ENCODE results near the gene MEI1.
A peak's percentile ranks its signal among the peaks of the same experiment; 100 is the strongest.

MEI1 gene

GRCh38 chr22:41816871-41817270 is 117.6 kb downstream of the MEI1 start:
- no peak for DNase-seq (ENCODE audit: extremely low read depth in 1 of 2, low read depth in 1 of 2)

- DNase-seq (ENCODE audit: extremely low read depth in 1 of 2, low read depth in 1 of 2), result no peak
These were observed 118.7 kb downstream of the MEI1 start for GRCh38 chr22:41818011-41818410.

GRCh38 chr22:41818596-41818995 is 119.3 kb downstream of the MEI1 start:
- DNase-seq (ENCODE audit: extremely low read depth in 1 of 2, low read depth in 1 of 2), result no peak

DNA sequence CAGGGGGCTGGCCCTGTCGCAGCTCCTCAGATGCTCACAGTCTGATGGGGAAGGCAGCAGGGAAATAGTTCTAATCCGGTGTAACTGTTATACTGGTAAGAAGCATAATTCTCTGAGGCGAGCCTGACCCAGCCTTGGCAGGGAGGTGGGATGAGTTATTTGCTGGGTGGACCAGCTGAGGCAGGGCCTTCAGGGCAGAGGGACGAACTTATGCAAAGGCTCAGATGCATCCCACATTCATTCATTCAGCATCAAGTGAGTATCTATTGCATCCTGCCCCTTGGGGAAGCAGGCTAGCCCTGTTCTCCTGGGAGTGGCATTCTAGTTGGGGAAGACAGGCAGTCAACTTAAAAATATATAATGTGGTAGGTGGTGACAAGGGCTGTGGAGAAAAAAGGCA is 120.0 kb downstream of the MEI1 start:
- DNase-seq (ENCODE audit: extremely low read depth in 1 of 2, low read depth in 1 of 2), result no peak

- DNase-seq (ENCODE audit: extremely low read depth in 1 of 2, low read depth in 1 of 2), result no peak
These were observed 121.1 kb downstream of the MEI1 start for GRCh38 chr22:41820447-41820846.

DNA sequence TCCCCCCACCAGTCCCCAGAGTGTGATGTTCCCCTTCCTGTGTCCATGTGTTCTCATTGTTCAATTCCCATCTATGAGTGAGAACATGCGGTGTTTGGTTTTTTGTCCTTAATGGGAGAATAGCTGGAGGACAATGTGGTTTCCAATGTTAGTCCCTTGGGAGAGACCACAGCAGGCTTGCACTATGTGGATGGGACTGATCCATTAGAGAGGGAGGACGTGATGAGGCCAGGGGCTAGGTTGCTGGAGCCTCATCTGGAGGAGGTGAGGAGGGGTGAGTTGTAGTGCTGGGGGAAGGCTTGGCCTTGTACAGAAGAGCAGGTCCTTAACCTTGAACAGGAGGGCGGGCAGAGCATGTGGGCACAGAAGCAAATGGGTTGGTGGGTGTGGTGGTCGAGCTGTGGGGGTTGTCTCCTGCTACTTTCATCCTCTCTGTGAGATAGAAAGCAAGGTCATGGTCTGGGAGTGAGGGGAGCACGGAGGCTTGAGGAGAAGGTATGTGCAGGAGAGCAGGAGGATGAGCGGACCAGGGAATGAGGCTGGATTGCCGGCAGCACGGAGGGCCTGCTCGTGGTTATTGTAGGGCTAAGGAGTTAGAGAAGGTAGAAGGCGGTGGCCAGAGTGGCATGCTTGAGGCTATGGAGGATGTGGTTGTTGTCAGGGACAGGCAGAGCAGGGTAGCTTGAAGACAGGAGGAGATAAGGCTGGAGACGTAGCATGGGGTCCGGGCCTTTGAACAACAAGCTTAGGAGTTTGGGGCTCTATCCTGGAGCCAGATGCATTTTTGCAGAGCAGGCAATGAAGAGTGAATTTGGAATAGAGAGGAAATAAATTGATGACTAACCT is 122.4 kb downstream of the MEI1 start:
- no peak for DNase-seq (ENCODE audit: extremely low read depth in 1 of 2, low read depth in 1 of 2)

DNA sequence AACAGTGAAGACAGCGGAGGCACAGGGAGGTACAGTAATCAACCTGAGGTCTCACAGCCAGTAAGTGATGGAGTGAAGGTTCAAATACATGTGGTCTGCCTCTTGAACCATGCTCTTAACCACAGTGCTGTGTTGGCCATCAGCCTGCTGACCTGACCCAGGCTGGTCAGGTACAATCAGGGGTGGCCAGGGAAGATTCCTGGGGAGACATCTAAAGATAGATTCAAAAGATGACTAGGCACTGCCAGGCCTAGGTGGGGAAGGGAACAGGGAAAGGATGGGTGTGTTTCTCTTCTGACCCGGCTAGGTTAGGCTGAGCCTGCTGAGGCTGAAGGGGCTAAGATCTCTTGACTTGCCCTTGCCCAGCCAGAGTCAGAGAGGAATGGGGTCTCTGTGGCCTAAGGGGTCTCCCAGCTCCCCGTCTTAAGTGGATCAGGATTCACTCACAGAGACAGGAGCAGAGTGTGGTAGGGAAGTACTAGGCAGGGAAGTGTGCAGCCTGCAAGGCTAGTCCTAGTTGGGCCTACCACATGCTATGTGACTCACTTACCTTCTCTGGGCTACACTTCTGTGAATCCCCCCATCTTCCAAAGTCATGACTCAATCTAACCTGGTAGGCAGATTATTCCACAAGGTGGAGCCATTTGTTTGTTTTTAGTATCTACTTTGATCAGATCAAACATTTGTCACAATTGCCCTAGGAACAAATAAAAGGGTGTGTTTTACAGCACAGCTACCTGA is 123.2 kb downstream of the MEI1 start:
- DNase-seq (ENCODE audit: extremely low read depth in 1 of 2, low read depth in 1 of 2), result no peak

GRCh38 chr22:41823797-41824196 is 124.5 kb downstream of the MEI1 start:
- no peak for DNase-seq (ENCODE audit: extremely low read depth in 1 of 2, low read depth in 1 of 2)

DNA sequence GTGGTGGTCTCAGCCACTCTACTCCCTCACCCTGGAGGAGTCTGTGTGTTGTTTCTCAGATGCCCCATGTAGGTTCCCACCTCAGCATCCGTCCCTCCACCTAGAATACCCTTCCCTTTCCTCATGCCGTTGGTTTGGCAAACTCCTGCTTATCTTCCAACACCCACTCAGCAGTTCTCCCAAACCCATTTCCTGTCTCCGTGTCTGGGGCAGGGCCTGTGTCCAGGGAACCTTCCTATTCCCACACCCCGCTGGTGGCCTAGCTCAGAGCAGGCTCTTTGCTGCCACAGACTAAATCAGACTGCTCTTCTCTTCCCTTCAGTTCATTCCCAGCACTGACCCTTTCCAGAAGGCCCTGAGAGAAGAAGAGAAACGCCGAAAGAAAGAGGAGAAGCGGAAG is 126.1 kb downstream of the MEI1 start:
- DNase-seq (ENCODE audit: extremely low read depth in 1 of 2, low read depth in 1 of 2), result no peak

DNA sequence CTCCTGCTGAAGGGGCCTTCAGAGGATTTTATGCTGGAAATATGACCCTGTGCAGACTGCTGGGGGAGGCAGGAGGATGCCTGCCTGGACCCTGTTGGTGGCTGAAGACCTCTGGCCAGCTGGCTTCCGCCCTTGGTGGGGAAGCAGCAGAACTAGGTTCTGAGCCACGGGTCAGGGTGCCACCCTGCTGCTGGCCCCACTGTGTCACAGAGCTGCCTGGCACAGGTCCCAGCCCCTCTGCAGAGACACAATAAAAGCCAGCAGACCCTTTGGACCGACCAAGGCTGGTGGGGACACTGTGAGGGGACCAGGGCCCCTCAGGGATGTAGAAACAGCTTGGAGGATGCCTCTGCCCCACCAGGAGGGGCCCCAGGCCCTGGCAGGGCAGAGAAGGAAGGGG is 126.7 kb downstream of the MEI1 start:
- no peak for DNase-seq (ENCODE audit: extremely low read depth in 1 of 2, low read depth in 1 of 2)

GRCh38 chr22:41826430-41827383 is 127.4 kb downstream of the MEI1 start:
- no peak for DNase-seq (ENCODE audit: extremely low read depth in 1 of 2, low read depth in 1 of 2)

GRCh38 chr22:41827671-41828070 is 128.4 kb downstream of the MEI1 start:
- no peak for DNase-seq (ENCODE audit: extremely low read depth in 1 of 2, low read depth in 1 of 2)

GRCh38 chr22:41828516-41828915 is 129.2 kb downstream of the MEI1 start:
- DNase-seq (ENCODE audit: extremely low read depth in 1 of 2, low read depth in 1 of 2), result no peak

DNA sequence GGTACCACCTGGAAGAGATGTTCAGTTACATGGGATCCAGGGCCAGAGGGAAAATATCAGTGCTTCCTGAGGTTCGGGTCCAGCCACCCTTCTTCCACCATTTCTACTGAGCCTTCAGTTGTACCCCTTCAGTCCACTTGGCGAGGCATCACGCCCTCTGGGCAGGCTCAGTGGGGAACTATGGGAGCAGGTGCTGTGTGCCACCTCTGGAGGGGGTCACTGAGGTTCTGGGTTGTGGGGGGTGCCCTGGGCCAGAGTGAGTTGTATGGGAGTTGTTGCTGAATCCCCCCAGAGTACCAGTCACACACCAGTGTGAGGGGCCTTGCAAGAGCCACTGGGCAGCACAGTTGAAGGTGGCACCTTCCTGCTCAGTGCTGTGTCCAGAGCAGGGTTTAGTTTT is 130.9 kb downstream of the MEI1 start:
- DNase-seq (ENCODE audit: extremely low read depth in 1 of 2, low read depth in 1 of 2), result no peak

GRCh38 chr22:41831383-41831782 is 132.1 kb downstream of the MEI1 start:
- DNase-seq (ENCODE audit: extremely low read depth in 1 of 2, low read depth in 1 of 2), result no peak

DNA sequence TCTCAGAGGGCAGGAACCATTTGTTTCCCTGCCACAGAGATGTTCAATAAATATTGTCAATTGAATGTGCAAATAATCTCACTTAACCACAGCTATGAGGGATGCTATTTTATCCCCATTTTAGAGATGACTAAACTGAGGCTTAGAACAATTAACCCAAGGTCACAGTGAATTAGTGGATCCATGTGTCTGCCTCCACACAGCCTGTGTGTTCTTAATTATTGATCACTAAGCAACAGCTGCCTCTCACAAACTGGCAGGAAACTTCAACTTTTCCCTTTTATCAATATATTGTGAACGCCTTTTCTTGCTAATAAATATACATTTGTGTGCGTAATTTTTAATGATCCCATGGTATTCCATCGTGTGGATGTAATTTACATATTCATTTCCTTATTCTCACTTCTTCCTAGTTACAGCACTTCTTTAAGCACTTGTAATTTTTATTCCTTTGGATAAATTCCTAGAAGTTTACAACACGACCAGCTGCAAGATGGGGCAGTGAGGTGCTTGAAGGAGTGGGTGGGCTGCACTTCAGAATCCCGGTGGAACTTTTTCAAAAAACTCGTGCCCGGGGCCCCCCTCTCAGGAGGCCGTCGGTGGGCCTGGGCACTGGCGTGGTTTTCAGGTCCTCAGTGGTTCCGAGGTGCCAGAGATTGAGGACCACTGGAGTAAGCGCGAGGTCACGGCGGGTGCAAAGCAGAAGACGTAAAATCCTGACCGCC is 132.7 kb downstream of the MEI1 start:
- no peak for DNase-seq (ENCODE audit: extremely low read depth in 1 of 2, low read depth in 1 of 2)

GRCh38 chr22:41832553-41833368 is 133.5 kb downstream of the MEI1 start, which contains the start of gene SREBF2:
TSS of gene SREBF2 (plus strand) at chr22:41833105. CDS start at chr22:41833271, 166 bp downstream.
- peak; percentile 97 to 99 for DNase-seq (ENCODE audit: extremely low read depth in 1 of 2, low read depth in 1 of 2)

DNA sequence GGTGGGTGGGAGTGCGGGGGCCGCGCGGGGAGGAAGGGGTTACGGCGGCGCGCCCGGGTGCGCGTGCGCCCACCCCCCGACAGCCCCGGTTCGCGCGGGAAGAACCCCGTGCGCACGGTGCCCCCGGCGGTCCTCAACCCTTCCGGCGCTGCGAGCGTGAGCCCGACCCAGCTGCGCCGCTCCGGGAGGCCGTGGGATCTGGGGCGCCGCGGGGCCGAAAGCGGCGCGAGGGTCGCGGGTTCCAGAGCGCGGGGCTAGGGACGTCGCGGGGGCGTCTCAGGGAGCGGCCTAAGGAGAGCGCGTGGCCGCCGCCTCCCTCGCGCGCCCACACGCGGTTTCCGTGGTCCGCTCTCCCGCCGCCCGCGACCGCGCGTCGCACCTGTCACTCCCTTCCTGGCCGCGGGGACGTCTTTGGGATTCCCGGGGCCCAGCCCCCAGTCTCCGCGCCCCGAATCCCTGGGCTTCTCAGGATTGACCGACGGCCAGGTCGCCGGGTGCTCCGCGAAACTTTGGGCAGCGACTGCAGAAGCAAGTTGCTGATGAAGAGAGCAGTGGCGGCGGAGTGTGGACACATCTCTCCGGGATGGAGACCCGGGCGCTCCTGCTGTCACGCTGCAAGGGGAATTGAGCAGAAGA is 134.2 kb downstream of the MEI1 start:
- peak in 1 of 2 donors; percentile 22 for DNase-seq (ENCODE audit: extremely low read depth in 1 of 2, low read depth in 1 of 2)
